SHP77 treated with DMSO at 0.1 percent for 48 hours (cell line): ENCODE measurements around the gene FOXP1.
"Not testable (repeated sequence)": the region's sequence is repeated elsewhere in the genome, so short reads cannot be mapped to it uniquely, and the experiment has no call there.

Experiments
- DNase-seq: peaks from one replicate; lab custom pipeline; 2025; lab: John Stamatoyannopoulos, UW

FOXP1 gene

DNA sequence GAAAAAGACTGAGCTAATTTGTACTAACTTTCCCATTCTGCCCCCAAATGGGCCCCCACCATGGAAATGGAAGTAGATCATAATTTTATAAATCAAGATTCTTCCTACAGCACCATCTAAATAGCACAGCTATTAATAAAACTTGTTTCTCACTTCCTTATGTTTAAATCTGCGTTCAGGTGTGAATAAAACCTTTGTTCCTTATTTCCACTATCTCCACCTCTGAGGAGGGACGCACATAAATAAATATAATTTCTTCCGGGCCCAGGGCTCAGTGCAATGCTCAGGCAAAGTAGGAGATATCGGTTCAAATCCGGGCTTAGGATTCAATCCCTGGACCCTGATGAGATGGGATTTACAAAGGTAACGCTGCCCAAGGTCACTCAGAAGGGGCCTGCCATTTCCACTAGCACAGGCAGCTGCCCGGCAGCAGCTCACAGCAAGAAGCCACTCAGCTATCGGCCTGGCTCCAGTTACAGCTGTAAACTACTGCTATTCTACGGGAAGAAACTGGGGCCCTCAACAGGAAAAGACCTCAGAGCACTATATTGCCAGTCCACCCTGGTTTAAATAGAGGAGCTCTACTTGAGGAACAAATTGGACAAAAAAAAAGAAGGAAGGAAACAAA, 52.5 kb downstream of the FOXP1 start:
- no peak for DNase-seq

DNA sequence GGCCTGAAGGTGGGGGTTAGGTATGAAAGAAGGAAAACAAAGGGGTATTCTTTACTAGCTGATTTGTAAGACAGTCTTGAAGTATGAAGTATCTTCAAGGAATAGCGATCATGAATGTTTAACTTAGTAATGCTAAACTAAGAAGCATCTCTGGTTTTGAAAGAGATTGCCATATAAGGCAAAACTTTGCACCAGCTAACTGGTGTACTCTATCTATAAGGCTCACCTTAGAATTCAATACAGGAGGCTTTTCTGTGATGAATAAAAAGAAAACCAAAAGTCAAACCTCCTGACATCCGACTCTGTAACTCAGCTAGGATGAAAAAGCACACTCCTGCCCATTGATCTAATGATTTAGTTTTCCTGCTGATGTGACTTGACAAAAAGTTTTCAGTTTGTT, 54.7 kb downstream of the FOXP1 start:
- no peak for DNase-seq

DNA sequence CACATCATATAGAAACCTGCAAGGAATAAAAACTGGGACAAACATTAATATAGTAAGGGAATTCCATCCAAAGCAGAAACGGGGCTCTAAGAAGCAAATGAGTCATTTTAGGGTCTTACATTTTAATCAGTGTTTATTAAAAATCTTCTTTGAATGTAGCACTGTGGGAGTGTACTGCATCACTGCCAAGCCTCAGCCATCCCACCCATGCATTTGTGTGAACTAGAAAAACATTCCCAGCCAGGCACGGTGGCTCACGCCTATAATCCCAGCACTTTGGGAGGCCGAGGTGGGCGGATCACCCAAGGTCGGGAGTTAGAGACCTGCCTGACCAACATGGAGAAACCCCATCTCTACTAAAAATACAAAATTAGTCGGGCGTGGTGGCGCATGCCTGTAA, 57.1 kb downstream of the FOXP1 start:
- DNase-seq, result not testable (repeated sequence)

DNA sequence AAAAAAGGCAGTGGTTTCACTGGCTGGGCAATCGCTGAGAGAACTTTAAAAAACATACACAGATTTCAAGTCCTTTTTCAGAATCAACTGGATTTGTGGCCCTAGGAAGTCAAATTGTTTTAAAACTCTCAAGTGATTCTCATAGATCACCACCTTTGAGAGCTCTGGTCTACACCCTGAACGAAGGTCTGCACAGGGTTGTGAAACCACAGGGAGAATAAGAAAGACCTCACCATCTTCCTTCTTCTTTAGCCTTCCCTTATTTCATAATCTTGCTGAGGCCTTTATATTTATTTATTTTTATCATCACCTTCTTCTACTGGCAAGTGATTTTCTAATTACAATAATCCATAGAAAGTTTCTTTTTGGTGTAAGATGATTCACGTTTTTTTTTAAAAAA, 58.1 kb downstream of the FOXP1 start:
- no peak for DNase-seq

GRCh38 chr3:71524672-71525071, 58.9 kb downstream of the FOXP1 start:
- DNase-seq, result no peak

DNA sequence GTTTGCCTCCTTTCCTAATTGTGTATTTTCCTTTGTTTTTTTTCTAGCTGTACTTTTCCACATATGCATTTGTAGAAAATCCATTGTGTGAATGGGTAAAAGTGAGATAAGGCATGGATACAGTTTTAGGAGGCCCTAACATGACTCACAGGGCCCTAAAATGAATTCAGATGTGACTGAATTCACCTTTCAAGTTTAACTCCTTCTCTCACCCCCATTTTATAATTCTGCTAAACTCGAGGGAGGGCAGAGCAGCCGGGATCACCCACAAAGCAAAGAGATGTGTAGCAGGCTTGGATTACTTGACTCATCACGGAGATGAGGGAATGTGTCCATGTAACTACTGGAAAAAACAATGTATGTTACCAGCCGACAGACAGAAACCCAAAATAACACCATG, 59.9 kb downstream of the FOXP1 start:
- DNase-seq, result no peak

DNA sequence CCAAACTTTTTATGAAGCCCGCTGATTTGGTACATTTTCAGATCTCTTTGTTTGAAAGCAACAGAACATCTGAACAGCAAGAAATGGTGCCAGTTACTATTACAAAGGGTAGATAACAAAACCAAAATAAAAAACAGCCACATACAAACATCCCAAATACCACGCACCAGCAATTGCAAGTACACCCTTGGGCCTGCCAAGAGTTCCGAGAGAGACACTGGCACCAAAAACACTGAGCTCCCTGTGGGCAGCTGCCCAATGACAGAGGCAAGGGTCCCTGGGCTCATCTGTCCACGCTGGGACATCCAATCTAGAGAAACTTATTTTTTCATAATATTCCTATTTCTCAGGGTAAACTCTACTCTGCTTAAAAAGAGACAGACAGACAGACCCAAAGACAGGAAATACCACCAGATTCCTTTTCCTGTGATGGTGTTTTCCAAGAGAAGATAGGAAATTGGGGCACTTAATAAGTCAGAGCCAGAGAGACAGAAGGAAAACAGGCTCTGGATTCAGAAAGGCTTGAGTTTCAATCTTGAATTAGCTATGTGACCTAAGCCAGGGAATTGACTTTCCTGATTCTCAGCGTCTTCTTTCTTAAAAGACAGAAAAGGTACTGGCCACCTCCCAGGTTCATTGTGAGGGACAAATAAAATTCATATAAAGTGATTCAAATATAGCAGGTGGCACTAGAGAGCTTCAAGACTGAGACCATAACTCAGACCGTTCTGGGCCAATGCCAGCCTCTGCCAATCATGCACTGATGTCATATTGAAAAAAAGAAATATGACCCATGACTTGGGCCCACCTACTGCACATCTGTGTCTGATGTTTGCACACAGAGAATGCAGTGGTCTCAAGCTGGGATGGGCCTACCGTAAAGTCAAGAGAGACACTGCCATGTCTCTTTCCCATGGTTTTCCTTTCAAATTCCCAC, 61.3 kb downstream of the FOXP1 start:
- DNase-seq, result no peak

GRCh38 chr3:71521021-71521352, 62.5 kb downstream of the FOXP1 start:
- no peak for DNase-seq

DNA sequence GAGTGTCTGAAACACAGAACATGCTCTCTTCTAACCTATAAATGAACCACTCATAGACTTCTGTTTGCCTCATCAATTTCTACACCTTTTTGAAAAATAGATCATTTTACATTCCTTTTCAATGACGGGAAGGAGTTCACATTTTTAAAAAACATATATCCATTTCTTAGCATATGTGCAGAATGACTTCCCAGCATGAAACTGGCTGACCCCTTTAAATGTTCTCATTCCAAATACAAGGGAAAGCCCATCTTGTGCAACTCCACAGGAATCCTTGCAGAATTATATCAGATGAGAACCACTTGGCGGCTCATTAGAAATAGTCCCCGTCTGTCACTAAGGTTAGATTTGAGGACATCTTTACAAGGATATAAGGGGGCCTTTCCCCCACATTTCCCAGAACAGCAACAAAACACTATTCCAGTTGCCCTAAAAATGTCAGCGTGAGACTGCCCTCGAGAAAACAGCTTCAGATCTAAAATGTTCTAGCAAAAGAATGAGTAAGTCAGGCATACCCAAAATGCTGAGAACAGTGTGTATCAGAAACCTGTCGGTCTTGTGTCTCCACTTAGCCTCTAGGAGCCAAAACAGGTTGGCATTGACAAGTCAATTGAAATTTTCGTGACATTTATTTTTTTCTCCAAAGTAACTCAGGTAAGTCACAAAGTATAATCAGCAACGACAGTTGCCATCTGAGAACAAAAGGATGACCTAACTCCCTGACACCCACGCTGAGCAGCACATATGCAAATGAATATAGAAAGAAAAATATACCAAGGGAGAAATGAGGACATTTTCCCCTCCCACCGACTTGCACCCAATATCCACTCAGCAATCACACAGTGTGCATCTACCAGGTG, 63.1 kb downstream of the FOXP1 start:
- no peak for DNase-seq

- no peak for DNase-seq
Measured at GRCh38 chr3:71518089-71518488, 65.4 kb downstream of the FOXP1 start.

GRCh38 chr3:71517271-71517791, 66.2 kb downstream of the FOXP1 start:
- no peak for DNase-seq

GRCh38 chr3:71515636-71516365, 67.7 kb downstream of the FOXP1 start:
- no peak for DNase-seq

DNA sequence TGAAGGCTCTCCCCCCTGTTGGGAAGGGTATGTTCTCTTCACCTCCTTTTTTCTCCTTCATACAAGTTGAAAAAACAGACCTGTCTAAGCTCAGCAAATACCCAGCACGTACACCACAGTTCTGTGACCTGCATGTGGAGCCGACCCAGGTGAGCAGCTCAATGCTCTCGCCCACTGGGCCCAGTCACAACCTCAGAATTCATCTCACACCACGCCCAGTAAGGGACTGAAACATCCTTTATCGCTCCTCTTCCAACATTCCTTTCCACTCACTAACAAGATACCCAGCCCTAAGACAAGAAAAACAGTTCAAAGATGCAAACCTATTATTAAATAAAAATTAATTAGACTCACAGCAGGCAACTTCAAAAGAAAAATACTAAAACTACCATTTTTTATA, 68.9 kb downstream of the FOXP1 start:
- no peak for DNase-seq

GRCh38 chr3:71513515-71513914, 70.0 kb downstream of the FOXP1 start:
- no peak for DNase-seq

- no peak for DNase-seq
Measured at GRCh38 chr3:71513081-71513480, 70.4 kb downstream of the FOXP1 start.

- DNase-seq, result no peak
Measured at GRCh38 chr3:71512544-71512943, 71.0 kb downstream of the FOXP1 start.

- no peak for DNase-seq
Measured at GRCh38 chr3:71512000-71512399, 71.5 kb downstream of the FOXP1 start.

- DNase-seq, result no peak
Measured at GRCh38 chr3:71511446-71511845, 72.1 kb downstream of the FOXP1 start.

GRCh38 chr3:71511037-71511436, 72.5 kb downstream of the FOXP1 start:
- DNase-seq, result no peak

GRCh38 chr3:71510510-71510909, 73.0 kb downstream of the FOXP1 start:
- no peak for DNase-seq

DNA sequence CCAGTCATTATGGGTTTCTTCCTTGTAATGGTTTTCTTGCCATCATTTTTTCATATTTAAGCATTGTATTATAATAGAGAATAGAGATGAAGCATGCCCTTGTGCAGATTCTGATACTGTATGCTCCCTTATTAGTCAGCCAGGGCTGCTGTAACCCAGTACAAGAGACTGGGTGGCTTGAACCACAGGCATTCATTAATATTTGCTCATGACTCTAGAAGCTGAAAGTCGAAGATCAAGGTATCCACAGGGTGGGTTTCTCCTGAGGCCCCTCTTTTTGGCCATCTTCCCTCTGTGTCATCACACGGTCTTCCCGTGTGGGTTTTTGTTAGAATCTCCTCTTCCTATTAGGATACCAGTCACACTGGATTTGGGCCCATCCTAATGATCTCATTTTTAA, 74.5 kb downstream of the FOXP1 start:
- DNase-seq, result no peak
